Calu3 (cell line): ENCODE data around the gene NARS2. TPM values are rescaled to one million over a fixed set of nuclear protein-coding genes. Genes with fewer than 3 reads are reported as not detected.

Experiments
- BruUV-seq: library from RNA; stranded (reverse); fragments of 400-500 nt; replicated peaks from 2 replicates; lab custom pipeline; 2021; lab: Mats Ljungman, UMichigan
- CTCF ChIA-PET: fragments of 300-600 bp; sonication (Branson Sonifier 250); formaldehyde crosslinking; loops from one replicate; lab custom pipeline; 2022; ENCODE audit warnings: antibody characterized with exemption; lab: Charles Lee
- DNase-seq: peaks from one replicate; pipeline ENCODE4 v3.0.0; 2022
- H3K27ac Mint-ChIP-seq: one replicate; pipeline ENCODE4 v1.8.0; 2022; ENCODE audit warnings: mixed read lengths; ENCODE audit not compliant: unreplicated experiment
- H3K27me3 Mint-ChIP-seq: one replicate; pipeline ENCODE4 v1.8.0; 2022; ENCODE audit warnings: mixed read lengths; ENCODE audit not compliant: unreplicated experiment
- H3K36me3 Mint-ChIP-seq: one replicate; pipeline ENCODE4 v1.8.0; 2022; ENCODE audit warnings: mild to moderate bottlenecking, moderate library complexity, mixed read lengths; ENCODE audit not compliant: insufficient read depth, unreplicated experiment
- H3K4me1 Mint-ChIP-seq: one replicate; pipeline ENCODE4 v1.8.0; 2022; ENCODE audit warnings: mild to moderate bottlenecking, low read depth, mixed read lengths; ENCODE audit not compliant: unreplicated experiment
- H3K4me3 Mint-ChIP-seq: one replicate; pipeline ENCODE4 v1.8.0; 2022; ENCODE audit warnings: mild to moderate bottlenecking, low read depth, moderate library complexity, mixed read lengths; ENCODE audit not compliant: unreplicated experiment
- H3K9me3 Mint-ChIP-seq: one replicate; pipeline ENCODE4 v1.8.0; 2022; ENCODE audit warnings: low read depth, mixed read lengths; ENCODE audit not compliant: unreplicated experiment
- intact Hi-C: fragments of 100-400 bp; cut with micrococcal nuclease; formaldehyde crosslinking; loops from one replicate; pipeline ENCODE4 v1.10.0; 2022; ENCODE audit not compliant: unreplicated experiment
- total RNA-seq: library from RNA; stranded (reverse); gene quantifications from 2 replicates; pipeline ENCODE4 v1.2.3, GENCODE V29; 2022
- TF ChIP-seq, protein P1 (sequence below): fragments of 200-600 bp; IDR thresholded peaks from one replicate; pipeline ENCODE4 v1.8.0; 2022; ENCODE audit warnings: antibody characterized with exemption; ENCODE audit not compliant: unreplicated experiment

The NARS2 gene
- total RNA-seq, 1 experiment from 2014 or later: 17.8 TPM

DNA sequence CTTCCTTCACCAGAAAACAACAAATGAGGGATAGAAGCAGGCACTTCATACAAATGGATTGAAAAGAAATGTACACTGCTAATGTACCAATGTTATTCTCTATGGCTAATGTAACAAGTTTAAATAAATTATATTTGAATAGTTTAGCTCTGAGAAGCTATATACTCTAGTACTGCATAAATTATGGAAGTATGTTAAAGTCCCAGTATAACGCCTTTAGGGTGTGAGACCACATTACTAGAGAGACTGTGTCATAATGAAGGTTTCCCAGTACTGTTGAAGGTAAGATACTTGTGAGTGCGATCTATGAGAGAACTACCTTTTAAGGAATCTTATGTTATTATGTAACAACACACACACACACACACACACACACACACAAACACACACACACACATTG is 117.2 kb downstream of the NARS2 start:
- Mint-ChIP-seq H3K9me3 (no peaks in the 10 kb centered on the region), H3K4me1 (no peaks in the 10 kb centered on the region), H3K27ac (no peak overlapping the region), H3K4me3 (no peak overlapping the region), H3K27me3 (no peaks in the 10 kb centered on the region), H3K36me3 (no peaks in the 10 kb centered on the region)
- DNase-seq: no peak
- intact Hi-C loops: no loop called here
- CTCF ChIA-PET: interaction anchor here (0.7 kb wide), 1 partner anchor 11 kb away, joined by 4 read pairs; no protein-coding TSS in a partner anchor
- TF ChIP-seq, protein P1, sequence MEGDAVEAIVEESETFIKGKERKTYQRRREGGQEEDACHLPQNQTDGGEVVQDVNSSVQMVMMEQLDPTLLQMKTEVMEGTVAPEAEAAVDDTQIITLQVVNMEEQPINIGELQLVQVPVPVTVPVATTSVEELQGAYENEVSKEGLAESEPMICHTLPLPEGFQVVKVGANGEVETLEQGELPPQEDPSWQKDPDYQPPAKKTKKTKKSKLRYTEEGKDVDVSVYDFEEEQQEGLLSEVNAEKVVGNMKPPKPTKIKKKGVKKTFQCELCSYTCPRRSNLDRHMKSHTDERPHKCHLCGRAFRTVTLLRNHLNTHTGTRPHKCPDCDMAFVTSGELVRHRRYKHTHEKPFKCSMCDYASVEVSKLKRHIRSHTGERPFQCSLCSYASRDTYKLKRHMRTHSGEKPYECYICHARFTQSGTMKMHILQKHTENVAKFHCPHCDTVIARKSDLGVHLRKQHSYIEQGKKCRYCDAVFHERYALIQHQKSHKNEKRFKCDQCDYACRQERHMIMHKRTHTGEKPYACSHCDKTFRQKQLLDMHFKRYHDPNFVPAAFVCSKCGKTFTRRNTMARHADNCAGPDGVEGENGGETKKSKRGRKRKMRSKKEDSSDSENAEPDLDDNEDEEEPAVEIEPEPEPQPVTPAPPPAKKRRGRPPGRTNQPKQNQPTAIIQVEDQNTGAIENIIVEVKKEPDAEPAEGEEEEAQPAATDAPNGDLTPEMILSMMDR: no peak
- BruUV-seq: no TSS peak

DNA sequence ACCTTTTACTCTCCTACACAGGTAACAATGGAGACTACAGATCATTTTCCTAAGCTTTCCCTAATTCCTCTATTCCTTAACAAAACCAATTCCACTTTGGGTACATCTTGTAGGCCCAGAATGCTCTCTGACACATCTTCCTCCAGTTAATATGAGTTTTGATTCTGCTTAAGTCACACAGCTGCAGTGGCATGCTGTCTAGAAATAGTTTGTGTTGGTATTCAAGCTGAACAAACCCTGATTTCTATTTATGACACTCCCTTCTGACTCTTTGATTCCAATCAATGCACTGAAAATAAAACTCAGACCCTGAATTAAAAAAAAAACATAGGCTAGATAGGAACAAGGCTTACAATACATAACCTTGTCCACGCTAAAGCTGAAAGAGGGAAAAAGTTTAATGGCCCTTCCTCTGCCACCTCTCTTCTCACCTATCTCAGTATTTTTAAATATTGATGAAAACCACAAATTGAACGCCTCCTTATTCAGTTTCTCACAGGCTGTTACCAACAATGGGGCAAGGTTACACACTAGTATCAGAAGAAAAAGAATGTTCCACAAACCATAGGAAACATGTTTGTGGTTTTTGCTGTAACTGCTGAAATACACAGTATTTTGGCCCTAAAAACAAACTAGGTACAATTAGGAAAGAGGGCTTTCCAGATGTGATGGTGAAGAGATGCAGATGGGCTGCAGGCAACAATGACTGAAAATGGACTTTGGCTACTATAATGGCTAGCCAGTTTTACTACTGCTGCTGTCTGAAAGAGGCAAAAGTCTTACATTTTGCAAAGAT is 121.3 kb downstream of the NARS2 start:
- no peak overlapping the region for H3K4me3 Mint-ChIP-seq
- no peaks in the 10 kb centered on the region for H3K36me3 Mint-ChIP-seq
- TF ChIP-seq, protein P1: no peak
- no TSS peak for BruUV-seq
- no peaks in the 10 kb centered on the region for H3K9me3 Mint-ChIP-seq
- CTCF ChIA-PET: no interaction called here
- intact Hi-C loops: no loop called here
- no peaks in the 10 kb centered on the region for H3K27me3 Mint-ChIP-seq
- no peak overlapping the region for H3K27ac Mint-ChIP-seq
- DNase-seq: no peak
- no peaks in the 10 kb centered on the region for H3K4me1 Mint-ChIP-seq

DNA sequence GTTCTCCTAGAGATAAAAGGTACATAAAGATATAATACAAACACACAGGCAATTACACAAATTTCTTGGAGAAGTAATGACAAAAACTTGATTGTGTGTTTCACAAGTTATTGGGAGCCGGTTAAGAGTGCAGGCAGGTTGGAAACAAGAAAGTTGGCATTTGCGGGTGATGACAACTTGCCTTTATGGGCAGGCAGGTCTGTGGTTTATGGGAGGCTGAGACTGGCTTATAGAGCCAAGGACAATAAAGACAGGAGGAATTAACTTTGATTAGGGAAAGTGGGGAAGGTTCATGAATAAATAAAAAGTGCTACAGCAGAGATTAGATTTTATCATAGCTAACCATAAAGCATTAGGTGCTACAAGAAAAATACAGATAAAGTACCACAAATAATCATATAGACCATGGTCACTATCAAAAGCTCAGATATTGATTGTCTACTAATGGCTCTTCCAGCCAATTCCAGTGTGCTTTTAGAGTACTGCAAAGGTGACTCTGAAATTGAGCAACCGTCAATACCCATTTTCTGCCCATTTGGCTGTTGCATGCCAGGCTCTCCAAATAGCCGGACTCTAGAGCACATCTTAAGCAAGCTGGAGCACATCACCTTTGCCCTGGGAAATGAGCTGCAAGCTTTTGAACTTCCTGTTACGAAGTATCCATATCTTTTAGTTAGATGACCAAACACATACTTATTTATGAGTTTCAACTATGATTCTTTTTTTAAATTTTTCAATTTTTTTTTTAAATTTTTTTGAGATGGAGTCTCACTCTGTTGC is 123.1 kb downstream of the NARS2 start:
- DNase-seq: no peak
- CTCF ChIA-PET: no interaction called here
- Mint-ChIP-seq H3K36me3 (no peaks in the 10 kb centered on the region), H3K27me3 (no peaks in the 10 kb centered on the region), H3K4me1 (no peaks in the 10 kb centered on the region), H3K27ac (no peak overlapping the region), H3K9me3 (no peaks in the 10 kb centered on the region), H3K4me3 (no peak overlapping the region)
- no TSS peak for BruUV-seq
- intact Hi-C loops: no loop called here
- TF ChIP-seq, protein P1: no peak

- CTCF ChIA-PET: no interaction called here
- no TSS peak for BruUV-seq
- H3K36me3 Mint-ChIP-seq: no peaks in the 10 kb centered on the region
- H3K9me3 Mint-ChIP-seq: no peaks in the 10 kb centered on the region
- no peaks in the 10 kb centered on the region for H3K4me1 Mint-ChIP-seq
- H3K27me3 Mint-ChIP-seq: no peaks in the 10 kb centered on the region
- H3K27ac Mint-ChIP-seq: no peak overlapping the region
- no peak overlapping the region for H3K4me3 Mint-ChIP-seq
- TF ChIP-seq, protein P1: no peak
- DNase-seq: no peak
- intact Hi-C loops: no loop called here
Measured at GRCh38 chr11:78450866-78451265, 123.8 kb downstream of the NARS2 start.
